Measurements from ENCODE around the gene SH2B2.
"Not testable (repeated sequence)": the region's sequence is repeated elsewhere in the genome, so short reads cannot be mapped to it uniquely, and the experiment has no call there.

Gene SH2B2

GRCh38 chr7:102294589-102294988 is 7.9 kb downstream of the SH2B2 start:
- DNase-seq (ENCODE audit: low read depth): no peak
- H3K4me3 ChIP-seq (ENCODE audit: low read length): no peak overlapping the region
- TF ChIP-seq, protein P1, sequence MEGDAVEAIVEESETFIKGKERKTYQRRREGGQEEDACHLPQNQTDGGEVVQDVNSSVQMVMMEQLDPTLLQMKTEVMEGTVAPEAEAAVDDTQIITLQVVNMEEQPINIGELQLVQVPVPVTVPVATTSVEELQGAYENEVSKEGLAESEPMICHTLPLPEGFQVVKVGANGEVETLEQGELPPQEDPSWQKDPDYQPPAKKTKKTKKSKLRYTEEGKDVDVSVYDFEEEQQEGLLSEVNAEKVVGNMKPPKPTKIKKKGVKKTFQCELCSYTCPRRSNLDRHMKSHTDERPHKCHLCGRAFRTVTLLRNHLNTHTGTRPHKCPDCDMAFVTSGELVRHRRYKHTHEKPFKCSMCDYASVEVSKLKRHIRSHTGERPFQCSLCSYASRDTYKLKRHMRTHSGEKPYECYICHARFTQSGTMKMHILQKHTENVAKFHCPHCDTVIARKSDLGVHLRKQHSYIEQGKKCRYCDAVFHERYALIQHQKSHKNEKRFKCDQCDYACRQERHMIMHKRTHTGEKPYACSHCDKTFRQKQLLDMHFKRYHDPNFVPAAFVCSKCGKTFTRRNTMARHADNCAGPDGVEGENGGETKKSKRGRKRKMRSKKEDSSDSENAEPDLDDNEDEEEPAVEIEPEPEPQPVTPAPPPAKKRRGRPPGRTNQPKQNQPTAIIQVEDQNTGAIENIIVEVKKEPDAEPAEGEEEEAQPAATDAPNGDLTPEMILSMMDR (conservative IDR thresholded peaks at IDR 0.05; ENCODE audit: low read depth, low read length): no peak

- TF ChIP-seq, protein P1 (conservative IDR thresholded peaks at IDR 0.05; ENCODE audit: low read depth, low read length): no peak
- no peak overlapping the region for H3K4me3 ChIP-seq (ENCODE audit: low read length)
- DNase-seq (ENCODE audit: low read depth): no peak
Observed at GRCh38 chr7:102295346-102296178, 8.9 kb downstream of the SH2B2 start.

- H3K4me3 ChIP-seq (ENCODE audit: low read length): no peak overlapping the region
- TF ChIP-seq, protein P1 (conservative IDR thresholded peaks at IDR 0.05; ENCODE audit: low read depth, low read length): no peak
- no peak for DNase-seq (ENCODE audit: low read depth)
Observed at GRCh38 chr7:102296179-102296438, 9.4 kb downstream of the SH2B2 start.

GRCh38 chr7:102296514-102296913 is 9.8 kb downstream of the SH2B2 start:
- no peak for DNase-seq (ENCODE audit: low read depth)
- H3K4me3 ChIP-seq (ENCODE audit: low read length): no peak overlapping the region
- TF ChIP-seq, protein P1 (conservative IDR thresholded peaks at IDR 0.05; ENCODE audit: low read depth, low read length): no peak

- TF ChIP-seq, protein P1 (conservative IDR thresholded peaks at IDR 0.05; ENCODE audit: low read depth, low read length): no peak
- no peak for DNase-seq (ENCODE audit: low read depth)
- H3K4me3 ChIP-seq (ENCODE audit: low read length): no peak overlapping the region
Observed at GRCh38 chr7:102297487-102298218, 11.0 kb downstream of the SH2B2 start.

DNA sequence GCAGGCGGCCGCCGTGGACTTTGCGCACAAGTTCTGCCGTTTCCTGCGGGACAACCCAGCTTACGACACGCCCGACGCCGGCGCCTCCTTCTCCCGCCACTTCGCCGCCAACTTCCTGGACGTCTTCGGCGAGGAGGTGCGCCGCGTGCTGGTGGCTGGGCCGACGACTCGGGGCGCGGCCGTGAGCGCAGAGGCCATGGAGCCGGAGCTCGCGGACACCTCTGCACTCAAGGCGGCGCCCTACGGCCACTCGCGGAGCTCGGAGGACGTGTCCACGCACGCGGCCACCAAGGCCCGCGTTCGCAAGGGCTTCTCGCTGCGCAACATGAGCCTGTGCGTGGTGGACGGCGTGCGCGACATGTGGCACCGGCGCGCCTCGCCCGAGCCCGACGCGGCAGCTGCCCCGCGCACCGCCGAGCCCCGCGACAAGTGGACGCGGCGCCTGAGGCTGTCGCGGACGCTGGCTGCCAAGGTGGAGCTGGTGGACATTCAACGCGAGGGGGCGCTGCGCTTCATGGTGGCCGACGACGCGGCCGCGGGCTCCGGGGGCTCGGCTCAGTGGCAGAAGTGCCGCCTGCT is 14.1 kb downstream of the SH2B2 start:
- DNase-seq (ENCODE audit: low read depth): no peak
- TF ChIP-seq, protein P1 (conservative IDR thresholded peaks at IDR 0.05; ENCODE audit: low read depth, low read length): peak; percentile 51
- H3K4me3 ChIP-seq (ENCODE audit: low read length): no peak overlapping the region

- DNase-seq (ENCODE audit: low read depth); H3K4me3 ChIP-seq (ENCODE audit: low read length): not testable (repeated sequence)
Observed at GRCh38 chr7:102301367-102301766, 14.7 kb downstream of the SH2B2 start.

Measured in retinal pigment epithelial cell (primary cell).